ENCODE results near the gene MGAT5B.

The MGAT5B gene

GRCh38 chr17:76879254-76879653, 11.1 kb downstream of the MGAT5B start:
- H3K4me3 ChIP-seq (ENCODE audit: low read depth, low read length): no peak overlapping the region
- TF ChIP-seq CTCF (IDR thresholded peaks at IDR 0.05; ENCODE audit: borderline replicate concordance, insufficient read depth, low read depth, low read length): no peak

DNA sequence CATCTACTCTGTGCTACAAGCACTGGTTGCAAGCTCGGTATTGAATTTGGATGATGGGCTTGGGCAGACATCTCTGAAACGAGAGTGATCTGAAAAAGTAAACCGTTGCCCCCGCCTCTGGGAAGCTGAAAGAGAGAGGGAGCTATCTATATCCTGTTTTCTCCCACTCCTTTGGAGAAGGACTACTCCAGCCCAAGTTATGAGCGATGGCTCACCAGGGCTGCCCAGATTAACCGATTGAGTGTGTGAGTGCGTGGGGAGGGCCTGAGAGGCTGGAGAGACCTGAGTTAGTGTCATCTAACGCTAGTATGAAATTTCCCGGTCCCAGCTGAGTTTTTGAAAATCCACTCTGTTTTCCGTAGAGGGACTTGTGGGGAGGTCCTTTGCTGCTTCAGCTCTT, 11.5 kb downstream of the MGAT5B start:
- no peak overlapping the region for H3K4me3 ChIP-seq (ENCODE audit: low read depth, low read length)
- TF ChIP-seq CTCF (IDR thresholded peaks at IDR 0.05; ENCODE audit: borderline replicate concordance, insufficient read depth, low read depth, low read length): no peak

DNA sequence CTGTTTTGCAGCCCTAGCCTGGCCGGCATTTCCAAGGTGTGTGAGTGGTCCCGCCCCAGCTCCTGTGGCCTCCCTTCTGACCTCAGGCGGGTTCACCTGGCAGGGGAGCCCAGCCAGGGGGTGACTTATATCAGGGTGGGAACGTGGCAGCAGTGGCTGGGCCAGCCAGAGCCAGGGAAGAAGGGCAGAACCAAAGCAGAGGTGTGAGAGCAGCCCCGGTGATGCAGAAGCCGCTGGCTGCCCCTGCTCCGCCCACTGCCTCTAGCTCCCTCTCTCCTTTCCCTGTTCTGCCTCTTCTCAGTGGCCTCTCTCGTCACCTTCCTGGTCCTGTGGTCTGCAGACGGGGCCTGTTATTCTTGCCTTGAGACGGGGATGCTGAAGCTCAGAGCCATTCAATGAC, 12.1 kb downstream of the MGAT5B start:
- no peak for TF ChIP-seq CTCF (IDR thresholded peaks at IDR 0.05; ENCODE audit: borderline replicate concordance, insufficient read depth, low read depth, low read length)
- no peak overlapping the region for H3K4me3 ChIP-seq (ENCODE audit: low read depth, low read length)

DNA sequence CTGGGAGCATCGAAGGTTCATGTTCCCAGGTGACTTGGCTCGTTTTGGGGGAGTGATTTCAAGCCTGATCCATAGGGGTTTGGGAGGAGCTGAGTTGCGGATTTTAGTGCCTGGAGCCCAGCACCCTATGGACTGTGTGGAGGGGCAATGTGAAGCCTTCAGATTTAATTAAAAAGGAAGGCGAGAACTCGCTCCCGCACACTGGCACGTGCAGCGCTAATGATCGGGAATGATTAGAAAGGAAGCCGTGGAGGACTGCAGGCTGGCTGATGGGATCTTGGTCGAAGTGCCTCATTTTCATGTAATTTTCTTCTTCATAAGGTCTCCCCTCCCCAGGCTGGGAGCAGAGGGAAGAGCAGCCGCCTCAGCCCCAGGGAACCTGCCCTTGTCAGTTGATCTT, 12.8 kb downstream of the MGAT5B start:
- H3K4me3 ChIP-seq (ENCODE audit: low read depth, low read length): no peak overlapping the region
- TF ChIP-seq CTCF (IDR thresholded peaks at IDR 0.05; ENCODE audit: borderline replicate concordance, insufficient read depth, low read depth, low read length): no peak

DNA sequence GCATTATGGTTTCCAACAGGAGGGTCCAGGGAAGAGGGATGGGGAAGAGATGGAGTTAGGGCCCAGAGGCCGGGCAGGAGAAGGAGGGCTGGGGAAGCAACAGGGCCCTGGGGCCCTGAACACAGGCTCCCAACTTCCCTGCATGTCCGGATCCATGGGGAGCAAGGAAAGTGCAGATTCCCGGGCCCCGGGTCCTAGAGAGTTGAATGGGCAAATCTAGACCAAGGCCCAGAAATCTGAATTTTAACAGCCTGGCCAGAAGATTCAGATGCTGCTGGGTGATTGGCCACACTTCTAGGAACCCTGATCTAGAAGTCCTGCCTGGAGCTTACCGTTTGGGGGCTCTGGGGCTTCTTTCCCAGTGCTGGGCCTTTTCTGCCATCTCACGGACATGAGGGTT, 13.2 kb downstream of the MGAT5B start:
- no peak for TF ChIP-seq CTCF (IDR thresholded peaks at IDR 0.05; ENCODE audit: borderline replicate concordance, insufficient read depth, low read depth, low read length)
- H3K4me3 ChIP-seq (ENCODE audit: low read depth, low read length): no peak overlapping the region

- TF ChIP-seq CTCF (IDR thresholded peaks at IDR 0.05; ENCODE audit: borderline replicate concordance, insufficient read depth, low read depth, low read length): no peak
- H3K4me3 ChIP-seq (ENCODE audit: low read depth, low read length): no peak overlapping the region
Observed at GRCh38 chr17:76881966-76882365, 13.8 kb downstream of the MGAT5B start.

DNA sequence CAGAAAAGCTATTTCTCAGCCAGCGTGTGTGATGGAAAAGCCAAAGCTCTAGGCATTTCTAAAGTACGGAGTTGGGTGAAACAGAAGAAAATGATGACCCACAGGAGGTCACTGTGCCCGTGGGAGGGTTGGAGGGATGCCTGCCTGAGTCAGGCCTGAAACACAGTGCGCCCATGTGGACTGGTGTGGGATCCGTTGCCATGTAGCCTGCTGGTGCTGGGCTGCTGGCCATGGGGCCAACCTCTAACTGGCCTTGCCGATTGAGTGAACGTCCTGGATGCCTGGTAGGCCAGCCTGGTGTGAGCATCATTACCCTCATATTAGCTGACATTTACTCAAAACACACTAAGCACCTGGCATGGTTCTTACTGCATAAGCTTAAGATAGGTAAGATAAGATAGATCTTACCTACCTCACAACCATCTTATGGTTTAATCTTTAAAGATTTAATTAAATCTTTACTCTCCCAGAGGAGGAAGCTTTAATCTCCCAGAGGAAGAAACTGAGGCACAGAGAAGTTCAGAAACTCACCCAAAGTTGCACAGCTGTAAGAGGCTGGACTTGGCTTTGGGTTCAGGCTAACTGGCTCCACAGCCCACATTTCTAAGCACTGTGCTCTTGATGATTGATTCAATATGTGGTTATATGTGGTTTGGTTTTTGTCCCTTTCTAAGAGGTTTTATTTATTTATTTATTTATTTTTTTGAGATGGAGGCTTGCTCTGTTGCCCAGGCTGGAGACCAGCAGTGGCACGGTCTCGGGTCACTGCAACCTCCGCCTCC, 15.7 kb downstream of the MGAT5B start:
- H3K4me3 ChIP-seq (ENCODE audit: low read depth, low read length): no peak overlapping the region
- TF ChIP-seq CTCF (IDR thresholded peaks at IDR 0.05; ENCODE audit: borderline replicate concordance, insufficient read depth, low read depth, low read length): no peak
